H1 (cell line): Measurements from ENCODE around the gene FBLIM1. TPM values are rescaled to one million over a fixed set of nuclear protein-coding genes. Genes with fewer than 3 reads are reported as not detected.

Experiments
- CBX5 ChIP-seq: fragments of 300-800, 300-1000 bp; sonication (generic); IDR thresholded peaks from 2 replicates; pipeline ENCODE4 v1.7.1; 2016; ENCODE audit warnings: antibody characterized with exemption, low read length, low read depth
- GTF2F1 ChIP-seq: IDR thresholded peaks from 2 replicates; pipeline ENCODE4 v1.6.1; 2012; ENCODE audit warnings: low read depth, low read length, improper control_type of control experiment, borderline replicate concordance
- JUN ChIP-seq: IDR thresholded peaks from 2 replicates; pipeline ENCODE4 v1.6.1; 2011; ENCODE audit warnings: low read depth, mild to moderate bottlenecking, improper control_type of control experiment, low read length
- PHF8 ChIP-seq: fragments of 200-600 bp; sonication (generic); conservative IDR thresholded peaks from 2 replicates; pipeline ENCODE4 v1.7.1; 2012; ENCODE audit warnings: low read depth, mild to moderate bottlenecking, inconsistent platforms, low read length, moderate library complexity
- RBBP5 ChIP-seq: IDR thresholded peaks from 2 replicates; pipeline ENCODE4 v1.7.1; 2012; ENCODE audit warnings: low read depth, mild to moderate bottlenecking, inconsistent platforms, low read length, moderate library complexity, borderline replicate concordance
- RXRA ChIP-seq: IDR thresholded peaks from 2 replicates; pipeline ENCODE4 v1.6.1; 2011; ENCODE audit warnings: low read depth, mild to moderate bottlenecking, low read length, moderate library complexity; ENCODE audit not compliant: insufficient read depth
- SAP30 ChIP-seq: fragments of 300-600 bp; sonication (generic); IDR thresholded peaks from 2 replicates; pipeline ENCODE4 v1.7.1; 2012; ENCODE audit warnings: low read length, moderate library complexity, mild to moderate bottlenecking, inconsistent platforms; ENCODE audit not compliant: insufficient read depth, insufficient replicate concordance
- TBP ChIP-seq: IDR thresholded peaks from 2 replicates; pipeline ENCODE4 v1.6.1; 2011; ENCODE audit warnings: low read depth, low read length, improper control_type of control experiment
- TCF12 ChIP-seq: IDR thresholded peaks from 2 replicates; pipeline ENCODE4 v1.6.1; 2011; ENCODE audit warnings: low read depth, mild to moderate bottlenecking, low read length
- polyA plus RNA-seq, 7 experiments: library from polyadenylated mRNA; depleted of rRNA in 3 of 7; stranded (reverse) in 5 of 7; unstranded in 2 of 7; fragments of >200 nt in 5 of 7; fragments of 200-250 nt in 2 of 7; gene quantifications; 1 replicate in 5 of 7; 2 replicates in 1 of 7; 4 replicates in 1 of 7; pipeline versions ENCODE4 v1.2.1 to v1.2.3, GENCODE V29; 2011 to 2013; ENCODE audit warnings: missing spikeins in 2 of 7, mixed read lengths in 2 of 7
- total RNA-seq: library from RNA; stranded (reverse); fragmentation: NEBNext Ultra II Directional; extraction: Animal tissue kit (Norgen Biotek cat#: 25700); gene quantifications from 2 replicates; pipeline ENCODE4 v1.2.1, GENCODE V29; 2021
- TF ChIP-seq, protein P1 (sequence below): fragments of 300-600 bp; sonication (generic); IDR thresholded peaks from 2 replicates; pipeline ENCODE4 v1.7.1; 2012; ENCODE audit warnings: low read length, moderate library complexity, mild to moderate bottlenecking, inconsistent platforms; ENCODE audit not compliant: insufficient replicate concordance

Gene FBLIM1
- total and polyA plus RNA-seq, 2 of the 8 experiments (the other 6 are each of a cell fraction or from before 2014, with no cell fraction given), result 66.6 to 66.7 TPM

DNA sequence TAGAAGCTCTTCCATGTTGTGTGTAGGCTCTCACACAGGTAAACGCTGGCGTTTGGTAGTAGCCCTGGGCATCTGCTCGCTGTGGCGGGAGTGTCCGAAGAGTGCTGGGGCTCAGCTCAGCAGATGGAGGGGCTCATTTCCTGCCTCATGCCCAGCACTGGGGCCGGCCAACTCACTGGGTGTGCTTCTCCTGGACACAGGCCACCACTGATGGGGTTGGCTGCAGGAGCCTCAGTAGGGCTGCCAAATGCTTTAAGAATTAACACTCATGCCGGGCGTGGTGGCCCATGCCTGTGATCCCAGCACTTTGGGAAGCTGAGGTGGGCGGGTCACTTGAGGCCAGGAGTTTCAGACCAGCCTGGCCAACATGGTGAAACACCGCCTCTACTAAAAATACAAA is 28.0 kb downstream of the FBLIM1 start (continued):
- TF ChIP-seq, protein P1, sequence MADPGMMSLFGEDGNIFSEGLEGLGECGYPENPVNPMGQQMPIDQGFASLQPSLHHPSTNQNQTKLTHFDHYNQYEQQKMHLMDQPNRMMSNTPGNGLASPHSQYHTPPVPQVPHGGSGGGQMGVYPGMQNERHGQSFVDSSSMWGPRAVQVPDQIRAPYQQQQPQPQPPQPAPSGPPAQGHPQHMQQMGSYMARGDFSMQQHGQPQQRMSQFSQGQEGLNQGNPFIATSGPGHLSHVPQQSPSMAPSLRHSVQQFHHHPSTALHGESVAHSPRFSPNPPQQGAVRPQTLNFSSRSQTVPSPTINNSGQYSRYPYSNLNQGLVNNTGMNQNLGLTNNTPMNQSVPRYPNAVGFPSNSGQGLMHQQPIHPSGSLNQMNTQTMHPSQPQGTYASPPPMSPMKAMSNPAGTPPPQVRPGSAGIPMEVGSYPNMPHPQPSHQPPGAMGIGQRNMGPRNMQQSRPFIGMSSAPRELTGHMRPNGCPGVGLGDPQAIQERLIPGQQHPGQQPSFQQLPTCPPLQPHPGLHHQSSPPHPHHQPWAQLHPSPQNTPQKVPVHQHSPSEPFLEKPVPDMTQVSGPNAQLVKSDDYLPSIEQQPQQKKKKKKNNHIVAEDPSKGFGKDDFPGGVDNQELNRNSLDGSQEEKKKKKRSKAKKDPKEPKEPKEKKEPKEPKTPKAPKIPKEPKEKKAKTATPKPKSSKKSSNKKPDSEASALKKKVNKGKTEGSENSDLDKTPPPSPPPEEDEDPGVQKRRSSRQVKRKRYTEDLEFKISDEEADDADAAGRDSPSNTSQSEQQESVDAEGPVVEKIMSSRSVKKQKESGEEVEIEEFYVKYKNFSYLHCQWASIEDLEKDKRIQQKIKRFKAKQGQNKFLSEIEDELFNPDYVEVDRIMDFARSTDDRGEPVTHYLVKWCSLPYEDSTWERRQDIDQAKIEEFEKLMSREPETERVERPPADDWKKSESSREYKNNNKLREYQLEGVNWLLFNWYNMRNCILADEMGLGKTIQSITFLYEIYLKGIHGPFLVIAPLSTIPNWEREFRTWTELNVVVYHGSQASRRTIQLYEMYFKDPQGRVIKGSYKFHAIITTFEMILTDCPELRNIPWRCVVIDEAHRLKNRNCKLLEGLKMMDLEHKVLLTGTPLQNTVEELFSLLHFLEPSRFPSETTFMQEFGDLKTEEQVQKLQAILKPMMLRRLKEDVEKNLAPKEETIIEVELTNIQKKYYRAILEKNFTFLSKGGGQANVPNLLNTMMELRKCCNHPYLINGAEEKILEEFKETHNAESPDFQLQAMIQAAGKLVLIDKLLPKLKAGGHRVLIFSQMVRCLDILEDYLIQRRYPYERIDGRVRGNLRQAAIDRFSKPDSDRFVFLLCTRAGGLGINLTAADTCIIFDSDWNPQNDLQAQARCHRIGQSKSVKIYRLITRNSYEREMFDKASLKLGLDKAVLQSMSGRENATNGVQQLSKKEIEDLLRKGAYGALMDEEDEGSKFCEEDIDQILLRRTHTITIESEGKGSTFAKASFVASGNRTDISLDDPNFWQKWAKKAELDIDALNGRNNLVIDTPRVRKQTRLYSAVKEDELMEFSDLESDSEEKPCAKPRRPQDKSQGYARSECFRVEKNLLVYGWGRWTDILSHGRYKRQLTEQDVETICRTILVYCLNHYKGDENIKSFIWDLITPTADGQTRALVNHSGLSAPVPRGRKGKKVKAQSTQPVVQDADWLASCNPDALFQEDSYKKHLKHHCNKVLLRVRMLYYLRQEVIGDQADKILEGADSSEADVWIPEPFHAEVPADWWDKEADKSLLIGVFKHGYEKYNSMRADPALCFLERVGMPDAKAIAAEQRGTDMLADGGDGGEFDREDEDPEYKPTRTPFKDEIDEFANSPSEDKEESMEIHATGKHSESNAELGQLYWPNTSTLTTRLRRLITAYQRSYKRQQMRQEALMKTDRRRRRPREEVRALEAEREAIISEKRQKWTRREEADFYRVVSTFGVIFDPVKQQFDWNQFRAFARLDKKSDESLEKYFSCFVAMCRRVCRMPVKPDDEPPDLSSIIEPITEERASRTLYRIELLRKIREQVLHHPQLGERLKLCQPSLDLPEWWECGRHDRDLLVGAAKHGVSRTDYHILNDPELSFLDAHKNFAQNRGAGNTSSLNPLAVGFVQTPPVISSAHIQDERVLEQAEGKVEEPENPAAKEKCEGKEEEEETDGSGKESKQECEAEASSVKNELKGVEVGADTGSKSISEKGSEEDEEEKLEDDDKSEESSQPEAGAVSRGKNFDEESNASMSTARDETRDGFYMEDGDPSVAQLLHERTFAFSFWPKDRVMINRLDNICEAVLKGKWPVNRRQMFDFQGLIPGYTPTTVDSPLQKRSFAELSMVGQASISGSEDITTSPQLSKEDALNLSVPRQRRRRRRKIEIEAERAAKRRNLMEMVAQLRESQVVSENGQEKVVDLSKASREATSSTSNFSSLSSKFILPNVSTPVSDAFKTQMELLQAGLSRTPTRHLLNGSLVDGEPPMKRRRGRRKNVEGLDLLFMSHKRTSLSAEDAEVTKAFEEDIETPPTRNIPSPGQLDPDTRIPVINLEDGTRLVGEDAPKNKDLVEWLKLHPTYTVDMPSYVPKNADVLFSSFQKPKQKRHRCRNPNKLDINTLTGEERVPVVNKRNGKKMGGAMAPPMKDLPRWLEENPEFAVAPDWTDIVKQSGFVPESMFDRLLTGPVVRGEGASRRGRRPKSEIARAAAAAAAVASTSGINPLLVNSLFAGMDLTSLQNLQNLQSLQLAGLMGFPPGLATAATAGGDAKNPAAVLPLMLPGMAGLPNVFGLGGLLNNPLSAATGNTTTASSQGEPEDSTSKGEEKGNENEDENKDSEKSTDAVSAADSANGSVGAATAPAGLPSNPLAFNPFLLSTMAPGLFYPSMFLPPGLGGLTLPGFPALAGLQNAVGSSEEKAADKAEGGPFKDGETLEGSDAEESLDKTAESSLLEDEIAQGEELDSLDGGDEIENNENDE, result no peak
- TF ChIP-seq SAP30 (no peak), JUN (no peak), TBP (no peak), RBBP5 (no peak), RXRA (no peak), GTF2F1 (no peak), TCF12 (no peak), PHF8 (no peak), CBX5 (no peak)
